NCI-H187 treated with DMSO at 0.1 percent for 48 hours (cell line): ENCODE measurements around the gene IFI6.
"Not testable (repeated sequence)": the region's sequence is repeated elsewhere in the genome, so short reads cannot be mapped to it uniquely, and the experiment has no call there.

Experiments
- DNase-seq: peaks from one replicate; lab custom pipeline; 2025; lab: John Stamatoyannopoulos, UW

The IFI6 gene

DNA sequence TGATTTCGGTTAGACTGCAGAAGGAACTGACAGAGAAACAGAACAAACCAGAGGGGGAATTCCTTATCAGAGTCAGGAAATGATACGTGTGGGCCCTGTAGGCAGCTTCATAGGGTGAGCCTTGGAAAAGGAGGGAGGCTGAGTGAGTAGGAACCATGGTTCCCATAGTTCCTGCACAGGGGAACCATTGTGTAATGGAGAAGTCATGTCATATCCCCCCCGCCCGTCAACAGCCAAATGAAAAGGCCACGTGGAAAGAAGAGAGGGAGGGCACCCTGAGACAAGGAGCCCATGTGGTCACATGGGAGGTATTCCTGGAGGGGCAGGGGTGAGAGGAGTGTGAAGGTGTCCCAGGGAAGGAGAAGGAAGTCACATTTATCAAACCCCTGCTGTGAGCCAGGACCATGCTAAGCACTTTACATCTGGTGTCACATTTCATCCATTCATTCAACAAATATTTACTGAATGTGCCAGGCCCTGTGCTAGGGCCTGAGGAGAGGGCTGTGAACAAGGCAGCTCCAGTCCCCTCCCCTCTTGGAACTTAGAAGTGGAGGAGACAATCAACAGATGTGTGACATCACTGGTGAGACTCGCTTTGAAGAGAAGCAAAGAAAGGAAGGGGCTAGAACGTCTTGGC is 21.3 kb downstream of the IFI6 start:
- peak; percentile 19 for DNase-seq

DNA sequence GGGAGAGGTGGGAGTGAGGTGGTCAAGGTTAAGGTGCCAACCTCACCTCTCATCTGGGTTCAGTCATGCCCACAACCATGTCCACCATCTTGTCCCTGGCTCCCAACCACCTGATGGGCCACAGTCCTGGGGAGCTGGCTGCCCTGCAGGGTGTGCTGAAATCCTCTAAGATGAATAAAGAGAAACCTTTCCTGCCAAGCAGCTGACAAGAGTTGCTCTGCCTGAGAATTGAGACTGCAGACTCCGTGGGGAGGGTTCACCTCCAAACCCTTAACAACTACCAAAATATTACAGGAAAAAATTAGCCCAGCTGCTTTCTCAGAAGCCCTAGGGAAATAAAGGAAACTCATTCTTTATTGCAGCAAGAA is 21.8 kb downstream of the IFI6 start:
- DNase-seq = no peak

DNA sequence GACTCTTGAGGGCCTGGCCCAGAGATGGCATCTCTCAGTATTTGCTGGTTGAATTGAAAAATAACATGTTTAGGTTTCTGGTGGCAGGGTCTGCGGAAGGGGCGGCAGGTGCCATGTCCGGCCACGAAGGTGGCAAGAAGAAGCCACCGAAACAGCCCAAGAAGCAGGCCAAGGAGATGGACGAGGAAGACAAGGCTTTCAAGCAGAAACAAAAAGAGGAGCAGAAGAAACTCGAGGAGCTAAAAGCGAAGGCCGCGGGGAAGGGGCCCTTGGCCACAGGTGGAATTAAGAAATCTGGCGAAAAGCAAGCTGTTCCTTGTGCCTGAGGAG is 22.7 kb downstream of the IFI6 start:
- DNase-seq = no peak

DNA sequence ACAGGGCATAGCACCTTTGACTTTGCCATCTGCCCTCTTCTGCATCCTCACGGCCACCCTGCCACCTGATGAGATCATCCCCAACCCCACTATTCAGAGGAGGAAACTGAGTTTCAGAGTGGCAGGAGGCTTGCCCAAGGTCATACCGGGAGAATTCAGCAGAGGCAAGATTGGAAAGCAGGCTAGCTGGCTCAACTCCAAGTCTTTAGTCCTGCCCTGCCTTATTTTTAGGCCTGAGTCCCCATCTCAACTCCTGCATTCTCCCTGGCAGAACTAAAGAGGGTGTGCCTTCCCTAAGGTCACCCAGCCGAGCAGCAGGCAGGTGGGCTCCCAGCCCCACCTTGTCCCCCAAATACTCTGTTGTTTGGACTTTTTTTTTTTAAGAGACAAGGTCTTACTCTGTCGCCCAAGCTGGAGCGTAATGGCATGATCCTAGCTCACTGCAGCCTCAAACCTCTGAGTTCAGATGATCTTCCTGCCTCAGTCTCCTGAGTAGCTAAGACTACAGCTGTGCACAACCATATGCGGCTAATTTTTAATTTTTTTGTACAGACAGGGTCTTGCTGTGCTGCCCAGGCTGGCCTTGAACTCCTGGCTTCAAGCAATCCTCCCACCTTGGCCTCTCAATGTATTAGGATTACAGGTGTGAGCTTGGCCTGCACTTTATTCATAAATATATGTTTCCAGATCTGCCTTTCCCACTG is 23.2 kb downstream of the IFI6 start:
- no peak for DNase-seq

DNA sequence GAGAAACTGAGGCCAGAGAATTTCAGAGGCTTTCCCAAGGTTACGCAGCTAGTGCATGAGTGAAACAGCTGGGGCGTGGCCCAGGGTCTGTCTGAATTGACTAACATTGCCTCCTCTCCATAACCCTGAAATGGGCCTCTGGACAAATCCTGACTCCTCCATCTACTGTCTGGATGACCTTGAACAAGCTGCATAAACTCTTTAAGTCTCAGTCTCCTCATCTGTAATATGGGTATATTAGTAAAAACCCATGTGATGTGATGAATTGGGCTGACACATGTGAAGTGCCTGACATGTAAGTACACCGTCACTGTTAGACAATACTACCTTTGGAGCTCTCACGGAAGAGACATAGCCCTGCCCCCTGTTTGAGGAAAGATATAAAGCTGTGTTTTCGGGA is 24.7 kb downstream of the IFI6 start:
- no peak for DNase-seq

DNA sequence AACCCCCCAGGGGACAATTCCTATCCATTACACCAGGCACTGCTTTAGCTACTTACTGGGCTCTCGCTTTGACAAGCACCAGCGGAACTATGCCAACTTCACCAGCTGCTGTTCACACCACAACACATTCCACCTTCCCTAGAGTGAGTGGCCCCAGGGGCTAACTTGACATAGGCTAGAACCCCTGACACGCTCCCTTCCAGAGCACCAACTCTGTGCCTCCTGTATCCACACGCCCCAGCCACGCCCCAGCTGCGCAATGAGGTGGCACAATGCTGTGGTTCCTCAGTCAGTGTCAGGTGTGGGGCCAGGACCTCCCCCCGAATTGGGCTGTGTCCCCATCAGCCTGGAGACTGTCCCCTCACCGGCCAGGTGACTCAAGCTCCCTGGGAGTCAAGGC is 25.3 kb downstream of the IFI6 start:
- DNase-seq = no peak

DNA sequence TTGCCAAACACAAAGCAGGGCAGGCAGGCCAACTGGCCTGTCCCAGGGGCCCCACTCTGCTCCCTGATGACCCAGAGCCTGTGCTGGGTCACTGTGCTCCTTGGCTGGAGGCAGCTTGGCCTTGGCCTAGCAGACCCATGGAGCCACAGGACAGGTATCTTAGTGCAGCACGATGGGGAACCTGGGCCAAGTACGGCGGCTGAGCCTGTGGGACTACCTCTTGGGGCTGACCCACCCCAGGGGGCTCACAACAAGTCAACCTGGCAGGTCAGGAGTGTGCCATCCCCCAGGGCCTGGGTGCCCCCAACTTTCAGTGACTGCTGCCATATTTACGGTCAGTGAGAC is 26.9 kb downstream of the IFI6 start:
- DNase-seq = no peak

DNA sequence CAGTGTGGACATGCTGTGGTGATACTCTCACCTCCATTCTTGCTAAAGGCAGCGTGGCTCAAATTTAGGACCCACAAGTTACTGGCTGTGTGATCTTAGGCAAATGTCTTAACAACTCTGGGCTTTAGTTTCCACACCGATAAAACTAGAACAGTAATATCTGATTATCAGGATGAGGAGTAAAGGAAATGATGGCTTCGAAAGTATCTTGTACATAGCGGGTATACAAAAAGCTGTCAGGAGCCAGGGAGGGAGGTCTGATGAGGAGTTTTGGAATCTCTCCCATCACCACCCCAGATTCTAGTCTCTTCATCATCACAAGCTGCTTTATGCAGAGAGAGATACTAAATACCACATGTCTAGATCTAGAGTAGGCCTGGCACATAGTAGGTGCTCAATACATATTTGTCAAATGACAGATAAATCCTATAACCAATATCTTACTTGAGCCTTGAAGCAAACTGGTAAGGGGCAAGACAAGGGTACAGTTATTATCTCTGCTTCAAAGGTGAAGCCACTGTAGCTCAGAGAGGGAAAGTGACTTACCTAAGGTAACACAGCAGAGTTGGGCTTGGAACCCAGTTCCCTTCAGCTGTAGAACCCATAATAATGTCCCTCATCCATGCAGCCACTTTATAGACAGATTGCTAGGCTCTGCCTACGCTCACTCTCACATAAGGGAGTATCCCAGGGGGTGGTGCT is 27.5 kb downstream of the IFI6 start:
- no peak for DNase-seq

DNA sequence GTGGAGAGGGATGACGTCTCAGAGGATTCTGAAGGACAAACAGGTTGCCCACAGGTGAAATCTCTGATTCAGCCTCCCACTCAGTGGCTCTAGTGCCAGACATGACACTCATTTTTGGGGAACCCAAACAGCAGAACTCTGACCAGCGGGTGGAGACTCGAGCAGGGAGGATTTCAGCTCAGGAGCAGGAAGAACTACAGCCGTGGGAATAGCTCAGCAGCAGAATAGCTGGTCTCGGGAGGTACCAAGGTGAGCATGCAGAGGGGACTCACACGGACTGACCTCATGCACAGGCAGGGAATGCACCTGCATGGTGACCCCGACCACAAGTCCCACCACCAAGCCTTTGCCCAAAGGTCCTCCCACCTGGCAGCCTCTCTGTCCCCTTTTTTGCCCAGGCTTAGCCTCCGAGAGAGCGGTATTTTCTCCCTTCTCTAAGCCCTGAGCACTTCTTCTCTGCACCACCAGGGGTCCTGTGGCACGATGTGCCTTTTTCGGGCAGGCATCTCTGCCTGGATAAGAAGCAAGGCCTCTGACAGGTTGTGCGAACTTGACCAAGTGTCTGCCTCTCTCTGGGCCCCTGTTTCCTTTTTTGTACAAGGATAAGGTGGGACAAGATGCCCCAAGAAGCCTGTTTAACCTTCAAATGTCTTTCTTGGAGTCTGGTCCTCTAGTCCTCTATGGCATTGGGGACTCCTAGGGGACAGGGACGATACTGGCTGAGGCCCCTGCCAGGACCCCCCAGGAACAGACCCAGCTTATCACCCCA is 28.2 kb downstream of the IFI6 start:
- DNase-seq = no peak

DNA sequence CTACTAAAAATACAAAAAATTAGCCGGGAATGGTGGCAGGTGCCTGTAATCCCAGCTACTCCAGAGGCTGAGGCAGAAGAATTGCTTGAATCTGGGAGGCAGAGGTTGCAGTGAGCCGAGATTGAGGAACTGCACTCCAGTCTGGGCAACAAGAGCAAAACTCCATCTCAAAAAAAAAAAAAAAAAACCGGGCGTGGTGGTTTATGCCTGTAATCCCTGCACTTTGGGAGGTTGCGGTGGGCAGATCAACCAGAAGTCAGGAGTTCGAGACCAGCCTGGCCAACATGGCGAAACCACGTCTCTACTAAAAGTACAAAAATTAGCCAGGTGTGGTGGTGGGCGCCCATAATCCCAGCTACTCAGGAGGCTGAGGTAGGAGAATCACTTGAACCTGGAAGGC is 31.5 kb downstream of the IFI6 start:
- not testable (repeated sequence) for DNase-seq

DNA sequence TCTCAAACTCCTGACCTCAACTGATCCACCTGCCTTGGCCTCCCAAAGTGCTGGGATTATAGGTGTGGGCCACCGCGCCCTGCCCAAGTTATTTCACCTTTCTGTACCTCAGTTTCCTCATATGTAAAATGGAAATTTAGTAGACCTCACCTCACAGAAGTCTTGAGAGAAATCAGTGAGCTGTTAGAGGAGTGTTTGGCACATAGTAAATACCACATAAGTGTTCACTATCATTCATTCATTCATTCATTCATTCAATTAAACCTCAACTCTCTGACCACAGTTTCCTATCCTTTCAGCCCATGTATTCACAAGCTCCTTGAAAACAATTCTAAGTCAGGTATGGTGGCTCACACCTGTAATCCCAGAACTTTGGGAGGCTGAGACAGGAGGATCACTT is 33.2 kb downstream of the IFI6 start:
- DNase-seq = no peak

DNA sequence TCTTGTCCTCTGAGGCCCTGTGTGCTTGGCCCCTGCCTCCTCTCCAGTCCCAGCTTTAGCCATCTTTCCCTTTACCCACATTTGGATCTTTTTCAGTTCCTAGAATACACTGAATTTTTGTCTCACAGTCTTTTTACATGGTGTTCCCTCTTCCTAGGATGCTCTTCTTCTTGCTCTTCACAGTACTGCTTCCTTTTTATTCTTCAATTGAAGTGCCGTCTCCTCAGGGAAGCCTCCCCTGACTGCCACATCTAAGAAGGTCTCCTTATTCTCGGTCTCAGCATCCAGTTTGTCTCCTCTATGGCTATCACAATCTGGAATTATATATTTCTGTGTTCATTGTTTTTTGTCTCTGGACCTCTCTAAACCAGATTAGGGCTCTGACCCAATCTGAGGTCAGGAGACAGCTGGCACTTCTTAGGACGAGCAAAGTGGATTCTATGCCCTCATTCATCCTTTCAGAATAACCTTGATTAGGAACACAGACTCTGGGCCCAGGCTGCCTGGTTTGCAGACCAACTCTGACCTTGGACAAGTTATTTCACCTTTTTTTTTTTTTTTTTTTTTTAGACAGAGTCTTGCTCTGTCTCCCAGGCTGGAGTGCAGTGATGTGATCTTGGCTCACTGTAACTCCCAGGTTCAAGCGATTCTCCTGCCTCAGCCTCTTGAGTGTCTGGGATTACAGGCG is 33.8 kb downstream of the IFI6 start:
- DNase-seq = no peak

DNA sequence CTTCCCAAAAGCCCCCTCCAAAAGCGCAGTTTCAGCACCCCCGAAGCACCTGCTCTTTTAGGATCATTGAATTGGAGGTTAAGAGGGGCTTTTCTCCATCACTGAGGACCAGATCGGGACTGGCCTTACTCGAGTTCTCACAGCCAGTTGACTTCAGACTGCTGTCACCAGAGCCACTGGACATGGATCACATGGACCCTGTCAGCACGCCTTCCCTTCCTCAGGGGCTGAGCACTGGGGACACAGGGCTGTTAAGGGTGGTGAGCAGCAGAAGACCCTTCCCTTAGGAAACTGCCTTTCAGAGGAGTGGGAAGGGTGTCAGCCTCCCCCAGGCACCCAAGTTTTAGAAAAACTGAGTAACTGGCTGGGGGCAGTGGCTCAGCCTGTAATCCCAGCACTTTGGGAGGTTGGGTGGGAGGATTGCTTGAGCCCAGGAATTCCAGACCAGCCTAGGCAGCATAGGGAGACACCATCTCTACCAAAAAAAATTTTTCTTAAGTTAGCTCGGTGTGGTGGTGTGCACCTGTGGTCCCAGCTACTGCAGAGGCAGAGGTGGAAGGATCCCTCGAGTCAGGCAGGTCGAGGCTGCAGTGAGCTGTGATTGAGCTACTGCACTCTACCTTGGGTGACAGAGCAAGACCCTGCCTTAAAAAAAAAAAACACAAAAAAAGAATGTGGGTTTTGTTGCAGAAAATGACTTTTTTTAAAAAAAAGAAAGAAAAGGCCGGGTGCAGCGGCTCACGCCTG is 36.4 kb downstream of the IFI6 start:
- DNase-seq = no peak

DNA sequence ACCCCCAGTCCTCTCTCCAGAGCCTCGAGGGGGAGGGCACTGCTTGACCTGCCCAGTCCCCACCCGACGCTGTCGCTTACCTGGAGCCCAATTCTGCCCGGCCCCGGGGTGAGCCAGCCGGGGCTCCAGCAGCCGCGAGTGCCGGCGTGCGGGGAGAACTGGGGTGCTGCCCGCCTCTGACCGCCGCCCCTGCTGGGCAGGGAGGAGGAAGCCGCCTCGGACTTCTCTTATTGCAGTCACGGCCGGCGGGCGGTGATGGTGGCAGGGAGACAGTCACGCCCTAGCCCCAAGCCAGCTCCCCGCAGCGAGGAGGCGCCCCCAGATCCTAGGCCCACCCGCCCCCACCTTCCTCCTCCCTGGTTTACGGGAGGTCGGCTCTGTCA is 37.0 kb downstream of the IFI6 start, which contains the start of gene FGR:
Gene FGR, minus strand, starts transcription at position 201 of the 383 bp plus-strand sequence. CDS start 11,269 bp downstream, outside the sequence.
- DNase-seq = no peak

DNA sequence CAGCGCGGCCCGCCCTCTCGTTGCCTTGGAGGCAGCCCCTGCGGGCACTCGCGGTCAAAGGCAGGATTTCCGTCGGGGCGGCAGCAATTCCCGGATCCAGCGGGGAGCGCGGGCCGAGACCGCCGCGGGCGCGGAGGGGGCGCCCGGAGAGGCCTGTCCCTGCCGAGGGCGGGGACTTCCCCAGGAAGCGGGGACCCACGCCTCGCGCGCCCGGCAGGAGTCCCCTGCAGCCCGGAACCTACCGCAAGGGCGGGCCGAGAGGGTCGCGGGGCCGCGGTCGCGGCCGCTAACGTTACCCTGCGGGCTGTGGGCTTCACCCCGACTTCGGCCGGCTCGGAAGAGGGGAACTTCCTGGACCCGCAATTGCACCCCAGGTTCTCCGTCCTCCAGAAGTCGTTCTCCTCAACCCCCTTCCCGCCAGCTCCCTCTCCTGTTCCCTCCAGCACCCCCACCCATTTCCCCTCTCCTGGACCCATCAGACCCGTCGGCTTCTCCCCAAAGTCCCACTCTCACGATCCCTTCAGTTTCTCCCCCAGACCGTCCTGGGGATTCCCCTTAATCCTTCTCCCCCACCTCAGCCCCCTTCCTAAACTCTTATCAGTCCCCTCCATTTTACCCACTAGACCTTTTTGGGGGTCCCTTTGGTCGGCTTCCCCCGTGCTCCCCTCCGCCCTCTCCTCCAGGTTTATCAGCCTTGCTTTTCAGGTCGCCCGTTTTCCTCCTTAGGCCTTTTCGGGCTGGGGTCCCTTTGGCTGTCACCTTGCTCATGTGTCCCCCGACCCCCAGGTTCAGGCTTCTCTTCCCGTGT is 37.6 kb downstream of the IFI6 start:
- no peak for DNase-seq

DNA sequence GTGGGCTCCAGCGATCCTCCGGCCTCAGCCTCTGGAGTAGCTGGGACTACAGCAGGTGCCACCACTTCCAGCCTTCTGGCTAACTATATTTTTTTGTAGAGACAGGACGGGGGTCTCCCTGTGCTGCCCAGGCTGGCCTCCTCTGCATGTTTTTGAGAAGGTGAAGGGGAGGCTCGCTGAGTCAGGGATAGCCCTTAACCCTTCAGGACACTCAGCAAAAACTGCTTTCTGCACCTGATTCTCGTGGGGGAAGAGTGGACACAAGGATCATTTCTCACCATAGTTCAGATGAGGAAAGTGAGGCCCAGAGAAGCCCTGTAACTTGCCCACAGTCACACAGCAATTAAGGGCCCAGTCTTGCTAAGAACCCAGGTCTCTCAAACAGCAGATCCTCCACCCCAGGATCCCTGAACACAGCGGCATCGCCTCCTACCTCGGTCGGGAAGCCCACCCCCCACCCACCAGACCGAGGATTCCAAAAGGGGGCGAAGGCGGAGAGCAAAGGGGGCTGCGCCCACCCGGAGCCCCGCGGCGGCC is 38.3 kb downstream of the IFI6 start:
- DNase-seq = no peak

DNA sequence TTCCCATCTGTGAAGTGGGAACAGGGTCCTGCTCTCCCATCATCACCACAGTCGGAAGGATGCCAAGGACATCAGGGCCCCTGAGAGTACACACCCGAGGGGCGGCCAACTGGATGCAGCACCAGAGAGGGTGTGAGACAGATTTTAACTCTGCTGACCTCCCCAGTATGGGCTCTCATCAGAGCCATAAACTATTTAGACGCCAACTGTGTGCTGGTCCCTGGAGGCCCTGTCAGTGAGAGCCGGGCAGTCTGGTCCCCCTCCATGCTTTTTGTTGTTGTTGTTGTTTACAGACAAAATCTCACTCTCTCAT is 38.7 kb downstream of the IFI6 start:
- no peak for DNase-seq

DNA sequence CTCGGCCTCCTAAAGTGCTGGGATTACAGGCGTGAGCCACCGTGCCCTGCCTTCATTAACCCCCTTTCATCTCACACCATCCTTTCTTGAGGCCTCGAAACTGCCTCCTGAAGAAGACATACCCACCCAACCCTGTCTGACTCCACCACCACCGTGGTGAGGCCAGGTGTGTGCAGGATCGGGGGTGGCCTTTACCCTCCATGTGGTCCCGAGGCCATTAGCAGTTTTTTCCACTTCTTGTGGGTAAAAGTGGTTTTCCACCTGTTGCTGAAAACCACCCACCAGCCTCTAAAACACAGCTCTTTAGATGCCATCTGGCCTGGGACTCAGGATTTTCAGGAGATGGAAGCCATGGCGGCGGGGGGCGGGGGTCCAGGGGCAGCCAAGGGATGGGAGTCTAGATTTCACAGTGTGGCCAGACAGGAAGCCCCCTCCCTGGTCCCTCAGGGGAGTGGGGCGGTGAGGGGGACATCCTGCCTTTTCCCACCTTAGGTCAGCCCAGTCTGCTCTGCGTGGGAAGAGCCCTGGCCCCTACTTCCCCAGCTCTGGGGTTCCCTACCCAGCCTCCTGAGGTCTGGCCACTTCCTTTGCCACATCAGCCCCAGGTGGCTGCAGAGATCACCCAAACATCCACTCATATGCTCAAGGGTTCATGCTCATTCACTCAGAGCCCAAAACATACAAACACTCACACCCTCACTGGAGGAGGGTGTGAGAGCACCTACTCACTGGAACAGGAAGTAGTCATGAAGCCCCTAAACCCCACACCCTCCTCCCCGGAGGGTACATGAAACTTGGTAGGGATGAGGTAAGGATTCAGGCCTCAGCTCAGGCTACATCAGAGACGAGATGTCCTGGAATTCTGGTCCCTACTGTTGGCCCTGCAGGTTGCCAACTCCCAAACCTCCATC is 39.4 kb downstream of the IFI6 start:
- no peak for DNase-seq

DNA sequence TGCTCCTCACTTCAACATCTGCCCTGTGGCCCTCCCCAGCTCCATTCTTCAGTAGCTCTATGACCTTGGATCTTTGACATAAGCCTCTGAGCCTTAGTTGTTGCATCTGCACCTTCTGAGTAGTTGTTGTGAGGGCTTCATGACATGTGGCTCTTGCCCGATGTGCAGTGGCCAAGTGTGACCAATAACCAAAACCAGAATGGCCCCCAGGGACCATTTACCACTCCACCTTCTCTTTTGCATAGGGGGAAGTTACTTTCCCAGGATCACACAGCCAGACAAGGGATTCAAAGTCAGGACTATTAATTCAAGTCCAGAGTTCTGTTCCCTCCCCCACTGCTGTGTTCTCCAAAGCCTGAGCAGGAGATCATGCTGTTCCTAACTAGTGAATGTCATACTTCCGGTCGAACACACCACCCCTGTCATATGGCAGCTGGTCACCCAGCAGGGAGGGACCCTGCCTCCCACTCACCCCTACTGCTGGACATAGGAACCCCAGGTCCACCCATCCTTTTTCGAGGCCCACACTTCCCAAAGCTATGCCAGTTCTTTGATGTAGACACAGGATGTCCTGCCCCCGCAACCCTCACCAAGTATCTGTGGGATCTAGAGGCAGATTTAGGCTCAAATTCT is 41.0 kb downstream of the IFI6 start:
- DNase-seq = no peak
